Stimulated activated CD8-positive, alpha-beta memory T cell treated with anti-CD3 and anti-CD28 coated beads, Interleukin-12 subunit alpha, Interleukin-12 subunit beta, amount 100 ng/mL, for 24 hours (primary cell): ENCODE results near the gene DDX56.

Experiments
- DNase-seq: peaks from one replicate; pipeline ENCODE4 v3.0.0-alpha.2; 2020; ENCODE audit errors: extremely low read depth

The DDX56 gene

GRCh38 chr7:44535348-44536064, 38.2 kb downstream of the DDX56 start:
- no peak for DNase-seq

DNA sequence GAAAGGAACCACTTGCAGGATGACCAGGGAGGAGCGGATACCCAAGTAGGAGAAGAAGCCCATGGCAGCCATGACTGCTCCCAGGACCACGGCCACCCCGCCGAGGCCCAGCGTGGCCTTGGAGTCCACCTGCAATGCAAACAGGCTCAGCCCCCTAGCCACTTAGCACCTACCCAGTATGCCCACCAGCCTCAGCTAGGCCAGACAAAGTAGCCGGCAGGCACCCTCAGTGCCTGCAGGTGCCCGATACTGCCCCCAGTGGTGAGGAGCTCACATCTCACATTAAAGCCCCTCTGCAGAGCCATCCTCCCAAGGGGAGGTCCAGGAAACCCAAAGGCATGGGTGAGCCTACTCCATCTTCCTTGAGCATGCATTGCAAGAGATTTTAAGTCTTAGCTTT, 39.2 kb downstream of the DDX56 start:
- peak; percentile 10 for DNase-seq

DNA sequence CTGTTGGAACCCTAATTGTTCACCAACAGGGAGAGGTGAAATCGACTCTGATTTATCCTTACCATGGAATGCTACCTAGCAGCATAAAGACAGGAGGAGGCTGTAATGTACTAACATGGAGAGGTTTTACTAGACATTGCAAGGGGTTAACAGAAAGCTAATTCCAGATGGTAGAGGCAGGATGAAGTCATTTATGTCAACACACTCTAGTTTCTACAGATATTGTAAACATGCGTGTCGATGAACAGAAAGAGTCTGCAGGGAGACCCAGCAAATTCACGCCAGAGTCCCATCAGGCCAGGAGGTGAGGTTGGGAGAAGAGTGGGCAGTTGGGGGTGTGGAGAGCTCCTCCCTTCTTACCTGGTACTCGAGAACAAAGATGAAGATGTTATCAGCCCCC, 39.6 kb downstream of the DDX56 start:
- DNase-seq, result no peak

DNA sequence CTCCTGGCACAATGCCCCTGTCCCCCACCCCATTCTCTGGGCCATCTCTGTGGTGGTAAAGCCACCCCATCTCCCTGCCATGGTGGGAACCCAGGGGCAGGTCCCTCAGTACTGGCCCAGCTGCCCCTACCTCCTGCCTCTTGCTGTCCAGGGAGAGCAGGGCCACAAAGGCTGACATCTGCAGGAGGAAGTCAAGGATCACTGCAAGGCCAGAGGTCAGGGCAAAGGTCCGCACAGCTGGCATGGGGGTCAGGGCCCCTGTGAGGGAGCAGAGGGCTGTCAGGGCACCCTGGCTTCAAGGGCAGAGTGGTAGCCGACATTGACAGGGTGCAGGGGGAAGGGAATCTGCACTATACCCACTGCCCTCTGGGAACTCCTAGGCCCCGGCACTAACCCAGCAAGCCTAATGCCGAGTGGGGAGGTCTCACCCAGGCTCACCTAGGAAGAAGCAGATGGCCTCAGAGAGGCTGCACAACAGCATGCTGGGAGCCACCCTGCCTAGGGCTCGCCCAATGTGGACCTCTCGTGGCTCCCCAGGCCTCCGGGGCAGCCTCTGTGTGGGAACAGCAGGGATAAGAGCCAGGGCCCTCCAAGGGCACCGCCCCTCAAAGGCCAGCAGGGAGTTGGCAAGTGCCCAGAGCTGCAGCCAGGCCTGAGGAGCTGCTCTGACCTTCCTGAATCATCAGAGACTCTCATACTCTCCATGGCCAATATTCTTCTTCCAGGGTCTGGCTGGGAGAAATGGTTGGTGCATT, 40.2 kb downstream of the DDX56 start:
- no peak for DNase-seq

- no peak for DNase-seq
Observed at GRCh38 chr7:44531421-44532380, 42.0 kb downstream of the DDX56 start.

DNA sequence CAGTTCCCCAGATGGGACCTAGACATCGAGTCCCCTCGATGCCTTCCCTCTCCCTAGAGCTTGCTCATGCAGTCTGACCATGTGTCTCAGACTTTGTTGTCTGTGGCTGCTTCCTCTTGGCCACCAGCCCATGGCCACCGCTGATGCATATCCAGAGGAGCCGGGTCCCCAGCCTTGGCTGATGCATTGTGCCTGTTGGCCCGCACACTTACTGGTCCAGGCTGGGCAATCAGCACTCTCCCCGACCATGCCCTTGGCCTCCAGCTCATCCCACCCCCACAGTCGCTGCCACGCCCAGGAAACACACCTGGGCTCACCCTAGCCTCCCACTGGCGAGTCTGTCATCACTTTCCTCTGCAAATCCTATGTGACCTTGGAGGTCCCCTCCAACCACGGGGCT, 42.7 kb downstream of the DDX56 start:
- no peak for DNase-seq

DNA sequence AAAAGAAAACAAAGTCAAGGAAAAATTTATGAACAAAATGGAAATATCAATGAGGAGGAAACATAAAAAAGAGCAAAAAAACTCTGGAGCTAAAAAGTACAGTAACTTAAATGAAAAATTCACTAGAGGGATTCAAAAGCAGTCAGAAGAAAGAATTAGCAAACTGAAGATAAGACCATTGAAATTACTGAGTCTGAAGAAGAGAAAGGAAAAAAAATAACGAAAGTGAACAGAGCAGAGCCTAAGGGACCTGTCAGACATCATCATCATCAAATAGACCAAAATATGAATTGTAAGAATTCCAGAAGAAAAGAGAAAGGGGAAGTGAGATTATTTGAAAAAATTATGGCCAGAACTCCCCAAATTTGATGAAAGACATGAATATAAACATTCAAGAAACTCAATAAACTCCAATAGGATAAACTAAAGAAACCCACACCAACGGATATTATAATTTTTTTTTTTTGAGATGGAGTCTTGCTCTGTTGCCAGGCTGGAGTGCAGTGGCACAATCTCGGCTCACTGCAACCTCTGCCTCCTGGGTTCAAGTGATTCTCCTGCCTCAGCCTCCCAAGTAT, 48.8 kb downstream of the DDX56 start:
- DNase-seq, result no peak

DNA sequence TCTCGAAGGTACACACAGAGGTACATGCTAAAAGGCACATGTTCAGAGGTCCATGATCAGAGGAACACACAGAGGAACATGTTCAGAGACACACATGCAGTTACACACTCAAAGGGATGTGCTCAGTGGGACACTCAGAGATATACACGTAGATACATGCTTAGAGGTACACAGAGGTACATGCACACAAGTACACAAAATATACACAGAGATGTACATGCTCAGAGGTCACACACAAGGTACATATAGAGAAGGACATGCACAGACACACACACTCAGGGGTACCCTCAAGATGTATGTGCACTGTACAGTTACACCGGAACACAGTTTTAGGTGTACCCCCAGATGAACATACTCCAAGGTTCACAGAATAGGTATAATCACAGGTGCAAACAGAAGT, 51.4 kb downstream of the DDX56 start:
- no peak for DNase-seq

- DNase-seq, result no peak
Observed at GRCh38 chr7:44521347-44522095, 52.2 kb downstream of the DDX56 start.

- no peak for DNase-seq
Observed at GRCh38 chr7:44520574-44520973, 53.1 kb downstream of the DDX56 start.

DNA sequence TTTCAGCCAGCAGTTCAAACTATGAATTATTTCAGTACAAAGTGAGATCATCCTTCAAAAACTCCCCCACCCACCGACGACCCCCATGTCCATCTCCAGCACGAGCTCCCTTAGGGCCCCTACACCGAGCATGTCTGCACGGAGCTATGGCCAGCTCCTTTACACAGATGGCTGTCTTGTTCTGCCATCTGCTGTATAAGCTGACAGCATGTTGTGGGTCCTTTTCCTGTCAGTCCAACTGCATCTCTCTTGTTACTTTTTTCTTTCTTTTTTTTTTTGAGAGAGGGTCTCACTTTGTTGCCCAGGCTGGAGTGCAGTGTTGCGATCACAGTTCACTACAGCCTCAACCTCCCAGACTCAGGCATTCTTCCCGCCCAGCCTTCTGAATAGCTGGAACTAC, 54.2 kb downstream of the DDX56 start:
- DNase-seq, result no peak

DNA sequence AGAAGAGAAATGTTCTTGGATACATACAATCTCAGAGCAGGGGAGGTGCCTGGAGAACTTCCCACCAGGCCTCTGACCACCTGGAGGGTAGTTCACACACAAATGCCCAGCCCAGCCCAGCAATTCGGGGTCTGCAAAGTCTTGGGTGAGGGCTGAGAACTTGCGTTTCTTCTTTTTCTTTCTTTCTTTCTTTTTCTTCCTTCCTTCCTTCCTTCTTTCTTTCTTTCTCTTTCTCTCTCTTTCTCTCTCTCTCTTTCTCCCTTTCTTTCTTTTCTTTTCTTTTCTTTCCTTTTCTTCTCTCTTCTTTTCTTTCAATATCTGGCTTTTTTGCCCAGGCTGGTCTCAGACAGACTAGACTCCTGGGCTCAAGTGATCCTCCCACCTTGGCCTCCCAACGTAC, 54.9 kb downstream of the DDX56 start:
- DNase-seq, result no peak

- no peak for DNase-seq
Observed at GRCh38 chr7:44517175-44517574, 56.5 kb downstream of the DDX56 start.
